ENCODE results near the gene FNDC11. TPM values are rescaled to one million over a fixed set of nuclear protein-coding genes. Genes with fewer than 3 reads are reported as not detected.

The FNDC11 gene
- total RNA-seq, 5 donors from 2014 or later (not counting 1 experiment from before 2014, with no cell fraction given), result 0.38 to 1.8 (median 0.70) TPM

GRCh38 chr20:63573647-63574131 is 19.7 kb downstream of the FNDC11 start:
- Mint-ChIP-seq H3K27me3 (no peaks in the 10 kb centered on the region), H3K4me1 (peaks cover 7 to 12% (median 9%) of the 10 kb centered on the region in 3 donors), H3K9me3 (no peaks in the 10 kb centered on the region), H3K36me3 (no peaks in the 10 kb centered on the region), H3K4me3 (peak overlapping the region; percentile 77 to 81 (median 79)), H3K27ac (peak overlapping the region; percentile 27 to 55)
- Histone ChIP-seq H3K4me1 (ENCODE audit: control insufficient read depth in 1 of 2, extremely low read depth in 1 of 2, insufficient read depth in 2 of 2, low read length in 2 of 2) (peaks cover 0 to 50% of the 10 kb centered on the region in 2 experiments), H3K27me3 (replicated peaks in 1 of 2; ENCODE audit: control insufficient read depth in 2 of 2, extremely low read depth in 1 of 2, insufficient read depth in 2 of 2, low read length in 1 of 2) (peaks cover 0 to 49% of the 10 kb centered on the region in 2 experiments), H3K4me3 (ENCODE audit: control insufficient read depth in 1 of 2, extremely low read depth in 1 of 2, low read length in 1 of 2) (peak overlapping the region; percentile 83 to 86), H3K36me3 (ENCODE audit: control insufficient read depth in 2 of 2, extremely low read depth in 1 of 2, insufficient read depth in 1 of 2, low read length in 1 of 2) (peaks cover 2 to 11% of the 10 kb centered on the region in 2 donors), H3K27ac (ENCODE audit: low read length) (peak overlapping the region; percentile 41), H3K9me3 (no peaks in the 10 kb centered on the region)
- DNase-seq (peak in 1 of 35 experiments; percentile 8), ATAC-seq (replicated peaks in 1 of 4) (peak; percentile 18 to 40 (median 25))
- 9% methylated on average over 9 of the region's 24 CpGs for WGBS (ENCODE audit: insufficient coverage)
- POLR2A ChIA-PET, result interaction anchor here in 1 of 2 donors (0.8 kb wide), 1 partner anchor 28 kb away, joined by 7 read pairs; no protein-coding TSS in a partner anchor
- CTCF ChIA-PET, result interaction anchor here in 1 of 2 donors (1.0 to 1.2 kb wide), 2 partner anchors 36 to 68 kb away, joined by 3 to 7 read pairs; partner anchors contain the start of gene PTK6

GRCh38 chr20:63574156-63574828 is 20.3 kb downstream of the FNDC11 start, which contains the start of gene HELZ2:
HELZ2 (minus strand) TSS chr20:63574239; CDS start chr20:63572385, 1,854 bp downstream.
- H3K4me3 Mint-ChIP-seq, result peak within 1 kb of the TSS; percentile 77 to 81 (median 79)
- Histone ChIP-seq H3K27ac (ENCODE audit: low read length) (peak within 1 kb of the TSS; percentile 65), H3K36me3 (ENCODE audit: control insufficient read depth in 2 of 2, extremely low read depth in 1 of 2, insufficient read depth in 1 of 2, low read length in 1 of 2) (peaks cover 2 to 11% of the 10 kb centered on the region in 2 donors), H3K9me3 (no peaks in the 10 kb centered on the region), H3K27me3 (replicated peaks in 1 of 2; ENCODE audit: control insufficient read depth in 2 of 2, extremely low read depth in 1 of 2, insufficient read depth in 2 of 2, low read length in 1 of 2) (peaks cover 0 to 52% of the 10 kb centered on the region in 2 experiments), H3K4me1 (ENCODE audit: control insufficient read depth in 1 of 2, extremely low read depth in 1 of 2, insufficient read depth in 2 of 2, low read length in 2 of 2) (peaks cover 0 to 44% of the 10 kb centered on the region in 2 experiments), H3K4me3 (ENCODE audit: control insufficient read depth in 1 of 2, extremely low read depth in 1 of 2, low read length in 1 of 2) (peak within 1 kb of the TSS; percentile 83 to 86)
- ATAC-seq (replicated peaks in 1 of 4) (peak; percentile 88 to 90 (median 88)), DNase-seq (peak in 34 of 35 experiments; percentile 29 to 83 (median 62))
- WGBS (ENCODE audit: insufficient coverage), result 3% methylated on average over 31 of the region's 40 CpGs
- H3K27me3 Mint-ChIP-seq, result no peaks in the 10 kb centered on the region
- H3K36me3 Mint-ChIP-seq, result no peaks in the 10 kb centered on the region
- H3K9me3 Mint-ChIP-seq, result no peaks in the 10 kb centered on the region
- H3K4me1 Mint-ChIP-seq, result peaks cover 2 to 6% (median 3%) of the 10 kb centered on the region in 3 donors
- POLR2A ChIA-PET, result interaction anchor here (0.6 to 0.8 kb wide), 3 partner anchors 29 to 406 kb away, joined by 3 to 7 read pairs (median 4); no protein-coding TSS in a partner anchor
- H3K27ac Mint-ChIP-seq, result peak within 1 kb of the TSS; percentile 27 to 55
- CTCF ChIA-PET, result interaction anchor here in 1 of 2 donors (1.0 to 1.2 kb wide), 2 partner anchors 37 to 68 kb away, joined by 3 to 7 read pairs; partner anchors contain the start of gene PTK6

GRCh38 chr20:63574829-63575743 is 21.1 kb downstream of the FNDC11 start:
- Mint-ChIP-seq H3K4me1 (peaks cover 0 to 1% (median under 1%) of the 10 kb centered on the region in 3 donors), H3K27me3 (no peaks in the 10 kb centered on the region), H3K4me3 (peak overlapping the region; percentile 47 to 79 (median 72)), H3K27ac (peak overlapping the region in 1 of 2 donors; percentile 28), H3K9me3 (no peaks in the 10 kb centered on the region), H3K36me3 (no peaks in the 10 kb centered on the region)
- no peaks in the 10 kb centered on the region for H3K9me3 ChIP-seq
- H3K27me3 ChIP-seq (replicated peaks in 1 of 2; ENCODE audit: control insufficient read depth in 2 of 2, extremely low read depth in 1 of 2, insufficient read depth in 2 of 2, low read length in 1 of 2), result peaks cover 0 to 49% of the 10 kb centered on the region in 2 experiments
- 81% methylated on average over 12 of the region's 28 CpGs for WGBS (ENCODE audit: insufficient coverage)
- ChIA-PET CTCF (interaction anchor here in 1 of 2 donors (1.2 kb wide), 1 partner anchor 38 kb away, joined by 7 read pairs; the partner anchor contains the start of gene PTK6), POLR2A (interaction anchor here in 1 of 2 donors (0.6 kb wide), 1 partner anchor 405 kb away, joined by 4 read pairs; no protein-coding TSS in a partner anchor)
- ATAC-seq (replicated peaks in 1 of 4), result no peak
- H3K4me3 ChIP-seq (ENCODE audit: control insufficient read depth in 1 of 2, extremely low read depth in 1 of 2, low read length in 1 of 2), result no peak overlapping the region
- peaks cover 0 to 36% of the 10 kb centered on the region in 2 experiments for H3K4me1 ChIP-seq (ENCODE audit: control insufficient read depth in 1 of 2, extremely low read depth in 1 of 2, insufficient read depth in 2 of 2, low read length in 2 of 2)
- no peak for DNase-seq
- H3K27ac ChIP-seq (ENCODE audit: low read length), result no peak overlapping the region
- H3K36me3 ChIP-seq (ENCODE audit: control insufficient read depth in 2 of 2, extremely low read depth in 1 of 2, insufficient read depth in 1 of 2, low read length in 1 of 2), result peaks cover 2 to 11% of the 10 kb centered on the region in 2 donors

- DNase-seq, result no peak
- Mint-ChIP-seq H3K36me3 (no peaks in the 10 kb centered on the region), H3K9me3 (no peaks in the 10 kb centered on the region), H3K27ac (no peak overlapping the region), H3K27me3 (no peaks in the 10 kb centered on the region), H3K4me3 (peak overlapping the region in 1 of 3 donors; percentile 24), H3K4me1 (peaks cover 7 to 8% (median 7%) of the 10 kb centered on the region in 3 donors)
- 85% methylated on average over 2 of the region's 7 CpGs for WGBS (ENCODE audit: insufficient coverage)
- peaks cover 2 to 11% of the 10 kb centered on the region in 2 donors for H3K36me3 ChIP-seq (ENCODE audit: control insufficient read depth in 2 of 2, extremely low read depth in 1 of 2, insufficient read depth in 1 of 2, low read length in 1 of 2)
- H3K27ac ChIP-seq (ENCODE audit: low read length), result no peak overlapping the region
- no peaks in the 10 kb centered on the region for H3K9me3 ChIP-seq
- peaks cover 0 to 53% of the 10 kb centered on the region in 2 experiments for H3K27me3 ChIP-seq (replicated peaks in 1 of 2; ENCODE audit: control insufficient read depth in 2 of 2, extremely low read depth in 1 of 2, insufficient read depth in 2 of 2, low read length in 1 of 2)
- POLR2A ChIA-PET, result no interaction called here
- H3K4me3 ChIP-seq (ENCODE audit: control insufficient read depth in 1 of 2, extremely low read depth in 1 of 2, low read length in 1 of 2), result no peak overlapping the region
- ATAC-seq (replicated peaks in 1 of 4), result no peak
- CTCF ChIA-PET, result interaction anchor here in 1 of 2 donors (0.7 to 1.0 kb wide), 2 partner anchors 65 to 136 kb away, joined by 3 read pairs; no protein-coding TSS in a partner anchor
- H3K4me1 ChIP-seq (ENCODE audit: control insufficient read depth in 1 of 2, extremely low read depth in 1 of 2, insufficient read depth in 2 of 2, low read length in 2 of 2), result peaks cover 0 to 43% of the 10 kb centered on the region in 2 experiments
These were observed 22.4 kb downstream of the FNDC11 start for GRCh38 chr20:63576311-63576710.

GRCh38 chr20:63577317-63577894 is 23.4 kb downstream of the FNDC11 start:
- POLR2A ChIA-PET, result interaction anchor here in 1 of 2 donors (0.6 kb wide), 1 partner anchor 467 kb away, joined by 3 read pairs; no protein-coding TSS in a partner anchor
- no peak for ATAC-seq (replicated peaks in 1 of 4)
- H3K27ac ChIP-seq (ENCODE audit: low read length), result no peak overlapping the region
- H3K36me3 ChIP-seq (ENCODE audit: control insufficient read depth in 2 of 2, extremely low read depth in 1 of 2, insufficient read depth in 1 of 2, low read length in 1 of 2), result peaks cover 2 to 3% of the 10 kb centered on the region in 2 donors
- no peak overlapping the region for H3K4me3 Mint-ChIP-seq
- 82% methylated on average over 14 of the region's 19 CpGs for WGBS (ENCODE audit: insufficient coverage)
- CTCF ChIA-PET, result interaction anchor here in 1 of 2 donors (0.6 kb wide), 1 partner anchor 64 kb away, joined by 3 read pairs; no protein-coding TSS in a partner anchor
- H3K27me3 ChIP-seq (replicated peaks in 1 of 2; ENCODE audit: control insufficient read depth in 2 of 2, extremely low read depth in 1 of 2, insufficient read depth in 2 of 2, low read length in 1 of 2), result peaks cover 0 to 51% of the 10 kb centered on the region in 2 experiments
- no peaks in the 10 kb centered on the region for H3K27me3 Mint-ChIP-seq
- H3K27ac Mint-ChIP-seq, result no peak overlapping the region
- no peaks in the 10 kb centered on the region for H3K36me3 Mint-ChIP-seq
- no peak overlapping the region for H3K4me3 ChIP-seq (ENCODE audit: control insufficient read depth in 1 of 2, extremely low read depth in 1 of 2, low read length in 1 of 2)
- H3K4me1 ChIP-seq (ENCODE audit: control insufficient read depth in 1 of 2, extremely low read depth in 1 of 2, insufficient read depth in 2 of 2, low read length in 2 of 2), result peaks cover 0 to 35% of the 10 kb centered on the region in 2 experiments
- H3K9me3 ChIP-seq, result no peaks in the 10 kb centered on the region
- H3K9me3 Mint-ChIP-seq, result no peaks in the 10 kb centered on the region
- no peak for DNase-seq
- H3K4me1 Mint-ChIP-seq, result peaks cover 7 to 8% (median 7%) of the 10 kb centered on the region in 3 donors

Data from T-cell (primary cell).